ENCODE measurements around the gene PRKAR1A. TPM values are rescaled to one million over a fixed set of nuclear protein-coding genes. Genes with fewer than 3 reads are reported as not detected.
"Not testable (repeated sequence)": the region's sequence is repeated elsewhere in the genome, so short reads cannot be mapped to it uniquely, and the experiment has no call there.

PRKAR1A gene
- total RNA-seq, 1 donor, result 267 TPM

GRCh38 chr17:68576811-68577496 lies 64.7 kb downstream of the PRKAR1A start:
- peak; percentile 92 for DNase-seq (ENCODE audit: low read depth)
- H3K4me3 ChIP-seq (ENCODE audit: low read depth, low read length), result no peak overlapping the region
- TF ChIP-seq CTCF (IDR thresholded peaks at IDR 0.05; ENCODE audit: insufficient read depth, low read length), result peak; percentile 49

DNA sequence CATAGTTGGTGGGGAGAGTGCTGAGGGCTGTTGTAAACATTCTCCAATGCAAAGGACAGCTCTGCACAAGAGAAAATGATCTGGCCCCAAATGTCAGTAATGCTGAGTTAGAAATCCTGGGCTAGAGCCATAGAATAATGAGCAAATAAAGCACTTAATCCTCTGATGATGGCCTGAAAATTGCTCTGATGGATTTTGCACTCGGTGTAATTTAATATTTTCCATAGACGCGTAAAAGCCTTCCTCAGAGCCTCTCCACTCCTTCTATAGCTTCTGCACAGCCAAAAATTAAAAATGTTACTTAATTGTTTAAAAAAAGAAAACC lies 65.2 kb downstream of the PRKAR1A start:
- TF ChIP-seq CTCF (IDR thresholded peaks at IDR 0.05; ENCODE audit: insufficient read depth, low read length), result no peak
- DNase-seq (ENCODE audit: low read depth), result no peak
- H3K4me3 ChIP-seq (ENCODE audit: low read depth, low read length), result no peak overlapping the region

DNA sequence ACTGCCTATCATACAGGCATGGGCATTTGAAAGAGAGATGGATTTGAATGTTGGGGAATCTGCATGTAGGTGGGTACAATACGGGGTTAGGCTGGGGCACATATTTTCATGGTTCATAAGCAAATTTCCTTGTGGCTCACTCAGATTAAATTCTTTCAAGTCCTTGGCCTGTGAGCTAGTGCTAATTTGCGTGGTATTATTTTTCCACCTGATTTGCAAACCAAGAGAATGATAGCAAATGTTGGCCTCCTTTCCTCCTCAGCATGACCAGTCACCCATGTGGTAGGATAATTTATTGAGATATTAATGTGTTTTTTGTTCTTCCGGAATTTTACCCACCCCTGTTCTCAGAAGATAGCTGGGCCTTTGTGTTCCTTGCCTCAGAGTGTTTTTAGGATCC lies 66.0 kb downstream of the PRKAR1A start:
- no peak for TF ChIP-seq CTCF (IDR thresholded peaks at IDR 0.05; ENCODE audit: insufficient read depth, low read length)
- peak; percentile 41 for DNase-seq (ENCODE audit: low read depth)
- no peak overlapping the region for H3K4me3 ChIP-seq (ENCODE audit: low read depth, low read length)

DNA sequence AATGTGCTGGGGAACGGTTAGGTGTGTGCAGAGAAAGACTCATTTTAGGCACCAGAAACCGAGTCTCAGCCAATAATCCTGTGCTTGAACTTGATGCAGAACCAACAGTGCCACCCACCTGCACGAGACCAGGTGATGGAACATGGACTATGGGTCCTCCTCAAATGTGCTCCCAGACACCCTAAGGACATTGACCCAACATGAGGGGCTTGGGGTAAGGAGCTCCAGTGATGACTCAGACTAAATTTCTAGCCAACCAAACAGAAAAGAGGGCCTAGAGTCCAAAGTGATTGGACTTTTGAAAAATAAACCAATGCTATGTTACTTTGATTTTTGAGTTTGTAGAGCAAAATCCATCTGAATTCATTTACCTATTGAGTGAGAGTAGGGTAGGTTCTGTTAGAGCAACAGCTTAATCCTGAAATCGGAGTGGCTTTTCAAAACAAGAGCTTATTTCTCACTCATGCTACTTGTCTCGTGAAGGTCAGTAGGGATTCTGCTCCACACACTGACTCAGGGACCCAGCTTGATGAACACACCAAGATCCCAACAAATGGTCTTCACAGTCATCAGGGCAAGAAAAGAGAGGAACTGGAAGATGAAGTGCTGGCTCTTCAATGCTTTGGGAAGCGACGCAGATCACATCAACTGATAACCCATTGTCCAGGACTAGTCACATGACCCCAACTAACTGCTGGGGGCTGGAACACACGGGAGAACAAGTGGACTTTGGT lies 67.1 kb downstream of the PRKAR1A start:
- H3K4me3 ChIP-seq (ENCODE audit: low read depth, low read length), result no peak overlapping the region
- TF ChIP-seq CTCF (IDR thresholded peaks at IDR 0.05; ENCODE audit: insufficient read depth, low read length), result no peak
- DNase-seq (ENCODE audit: low read depth), result no peak

DNA sequence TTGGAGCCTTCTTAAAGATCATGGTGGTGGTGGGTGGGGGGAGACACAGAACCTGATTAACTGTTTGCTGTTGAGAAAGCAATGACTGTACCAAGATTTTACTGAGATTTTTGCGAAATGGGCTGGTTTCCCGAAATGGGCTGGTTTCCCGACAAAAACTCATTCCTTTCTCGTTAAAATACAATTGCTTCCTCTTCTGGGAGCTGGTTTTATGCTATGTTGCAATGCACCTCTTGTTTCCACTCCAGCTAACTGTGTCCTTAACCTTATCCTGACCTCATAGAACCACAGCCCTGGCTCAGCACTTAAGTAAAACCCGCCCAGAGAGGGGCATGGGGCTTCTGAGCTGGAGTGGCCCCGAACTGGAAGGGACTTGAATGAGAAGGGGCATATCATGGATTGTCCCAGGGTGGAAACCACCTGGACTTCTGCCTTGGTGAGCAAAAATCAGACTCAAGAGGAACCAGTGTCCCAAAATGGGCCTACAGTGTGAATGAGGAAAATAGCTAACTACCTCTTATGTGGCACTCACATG lies 68.1 kb downstream of the PRKAR1A start:
- no peak overlapping the region for H3K4me3 ChIP-seq (ENCODE audit: low read depth, low read length)
- DNase-seq (ENCODE audit: low read depth), result peak; percentile 97
- TF ChIP-seq CTCF (IDR thresholded peaks at IDR 0.05; ENCODE audit: insufficient read depth, low read length), result no peak

- no peak for DNase-seq (ENCODE audit: low read depth)
- H3K4me3 ChIP-seq (ENCODE audit: low read depth, low read length), result no peak overlapping the region
- TF ChIP-seq CTCF (IDR thresholded peaks at IDR 0.05; ENCODE audit: insufficient read depth, low read length), result no peak
Measured at GRCh38 chr17:68581863-68582645, 69.8 kb downstream of the PRKAR1A start.

GRCh38 chr17:68582867-68583266 lies 70.6 kb downstream of the PRKAR1A start:
- not testable (repeated sequence) for H3K4me3 ChIP-seq (ENCODE audit: low read depth, low read length)

More at GRCh38 chr17:68582867-68583266, 70.6 kb downstream of the PRKAR1A start:
- not testable (repeated sequence) for DNase-seq (ENCODE audit: low read depth)

Data from fibroblast of the aortic adventitia (primary cell).